ENCODE results near the gene EXT2. TPM values are rescaled to one million over a fixed set of nuclear protein-coding genes. Genes with fewer than 3 reads are reported as not detected.

EXT2 gene
- total and polyA plus RNA-seq, 2 of the 13 experiments (the other 11 are each of a cell fraction or from before 2014, with no cell fraction given), result 61.5 to 68.7 TPM

GRCh38 chr11:44065841-44066731 lies 29.4 kb upstream of the EXT2 start, which contains the start of gene ACCS (continued):
- TF ChIP-seq BCLAF1 (IDR thresholded peaks at IDR 0.05), result no peak
- no peak for TF ChIP-seq ZBTB3 (CRISPR knock-in tag; IDR thresholded peaks at IDR 0.05; ENCODE audit: borderline replicate concordance, low read depth)
- TF ChIP-seq ZFP91 (CRISPR knock-in tag; IDR thresholded peaks at IDR 0.05; ENCODE audit: borderline replicate concordance), result no peak; the same call in 1 of the 2 replicates
- peak; percentile 55; the same call in 1 of the 2 replicates for TF ChIP-seq HNF1B (CRISPR knock-in tag; IDR thresholded peaks at IDR 0.05)
- TF ChIP-seq MAX (IDR thresholded peaks at IDR 0.05), result peak; percentile 48; the same call in 1 of the 2 replicates
- no peak for TF ChIP-seq GABPA (IDR thresholded peaks at IDR 0.05; ENCODE audit: low read depth, low read length)
- TF ChIP-seq GABPA (CRISPR knock-in tag; IDR thresholded peaks at IDR 0.05; ENCODE audit: low read depth), result no peak
- TF ChIP-seq ETV6 (CRISPR knock-in tag; conservative IDR thresholded peaks at IDR 0.05), result no peak
- TF ChIP-seq SNAI1 (CRISPR knock-in tag; IDR thresholded peaks at IDR 0.05; ENCODE audit: borderline replicate concordance), result no peak
- no peak for TF ChIP-seq NFE2L1 (CRISPR knock-in tag; IDR thresholded peaks at IDR 0.05; ENCODE audit: borderline replicate concordance)
- 0 out of 2 replicates have a peak, but pooled peaks have one; percentile 29 for TF ChIP-seq ZBTB7B (CRISPR knock-in tag; IDR thresholded peaks at IDR 0.05)
- TF ChIP-seq ZNF563 (CRISPR knock-in tag; IDR thresholded peaks at IDR 0.05), result peak; percentile 58; the same call in 1 of the 2 replicates
- TF ChIP-seq HOXA3 (CRISPR knock-in tag; IDR thresholded peaks at IDR 0.05), result 0 out of 2 replicates have a peak, but pooled peaks have one; percentile 49
- TF ChIP-seq ZNF891 (CRISPR knock-in tag; IDR thresholded peaks at IDR 0.05), result no peak
- TF ChIP-seq MXD1 (CRISPR knock-in tag; IDR thresholded peaks at IDR 0.05), result peak; percentile 38; the same call in 1 of the 2 replicates
- no peak for TF ChIP-seq ZNF766 (CRISPR knock-in tag; IDR thresholded peaks at IDR 0.05; ENCODE audit: borderline replicate concordance)
- TF ChIP-seq TEAD3 (CRISPR knock-in tag; optimal IDR thresholded peaks at IDR 0.05; ENCODE audit: borderline replicate concordance), result no peak
- no peak for TF ChIP-seq ZNF639 (CRISPR knock-in tag; conservative IDR thresholded peaks at IDR 0.05)
- TF ChIP-seq IKZF4 (CRISPR knock-in tag; IDR thresholded peaks at IDR 0.05; ENCODE audit: borderline replicate concordance, low read depth, not compliant biosample characterization), result peak; percentile 39
- TF ChIP-seq MAFG (CRISPR knock-in tag; IDR thresholded peaks at IDR 0.05), result no peak
- TF ChIP-seq HHEX (CRISPR knock-in tag; IDR thresholded peaks at IDR 0.05), result no peak
